ENCODE data around the gene HLA-F.

DNA sequence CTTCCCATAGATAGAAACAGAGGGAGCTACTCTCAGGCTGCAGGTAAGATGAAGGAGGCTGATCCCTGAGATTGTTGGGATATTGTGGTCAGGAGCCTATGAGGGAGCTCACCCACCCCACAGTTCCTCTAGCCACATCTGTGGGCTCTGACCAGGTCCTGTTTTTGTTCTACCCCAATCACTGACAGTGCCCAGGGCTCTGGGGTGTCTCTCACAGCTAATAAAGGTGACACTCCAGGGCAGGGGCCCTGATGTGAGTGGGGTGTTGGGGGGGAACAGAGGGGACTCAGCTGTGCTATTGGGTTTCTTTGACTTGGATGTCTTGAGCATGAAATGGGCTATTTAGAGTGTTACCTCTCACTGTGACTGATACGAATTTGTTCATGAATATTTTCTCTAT lies 2.8 kb downstream of the HLA-F start:
- no peak for TF ChIP-seq CTCF (IDR thresholded peaks at IDR 0.05; ENCODE audit: low read length)
- TF ChIP-seq EZH2 (optimal IDR thresholded peaks at IDR 0.05; ENCODE audit: low read depth, low read length), result no peak
- no peak for TF ChIP-seq EZH2phosphoT487 (IDR thresholded peaks at IDR 0.05; ENCODE audit: low read length)
